H9 (cell line): Measurements from ENCODE around the gene CROCC. TPM values are rescaled to one million over a fixed set of nuclear protein-coding genes. Genes with fewer than 3 reads are reported as not detected.
"Not testable (repeated sequence)": the region's sequence is repeated elsewhere in the genome, so short reads cannot be mapped to it uniquely, and the experiment has no call there.

Source experiments
- DNase-seq: peaks from one replicate; pipeline ENCODE4 v3.0.0-alpha.2; 2017
- H2AFZ ChIP-seq: one replicate; pipeline ENCODE4 v1.6.1; 2013; ENCODE audit warnings: mild to moderate bottlenecking, low read length, control low read depth, moderate library complexity
- H2AK5ac ChIP-seq: 2 replicates; pipeline ENCODE4 v1.6.1; 2013; ENCODE audit warnings: low read length, control low read depth, mixed read lengths; ENCODE audit not compliant: insufficient read length
- H2BK120ac ChIP-seq: one replicate; pipeline ENCODE4 v1.6.1; 2013; ENCODE audit warnings: low read depth, mild to moderate bottlenecking, low read length, control low read depth, inconsistent platforms; ENCODE audit not compliant: poor library complexity, severe bottlenecking
- H2BK12ac ChIP-seq: 2 replicates; pipeline ENCODE4 v1.6.1; 2013; ENCODE audit warnings: low read length, control low read depth, mixed read lengths, low read depth; ENCODE audit not compliant: insufficient read length
- H2BK15ac ChIP-seq: 2 replicates; pipeline ENCODE4 v1.6.1; 2013; ENCODE audit warnings: low read depth, low read length, control low read depth
- H2BK20ac ChIP-seq: one replicate; pipeline ENCODE4 v1.6.1; 2013; ENCODE audit warnings: low read depth, mild to moderate bottlenecking, low read length, control low read depth, inconsistent platforms; ENCODE audit not compliant: poor library complexity, severe bottlenecking
- H2BK5ac ChIP-seq: 2 replicates; pipeline ENCODE4 v1.6.1; 2013; ENCODE audit warnings: low read length, control low read depth, mixed read lengths; ENCODE audit not compliant: insufficient read length
- H3K14ac ChIP-seq: 2 replicates; pipeline ENCODE4 v1.6.1; 2013; ENCODE audit warnings: low read length, control low read depth; ENCODE audit not compliant: insufficient read depth
- H3K18ac ChIP-seq: 2 replicates; pipeline ENCODE4 v1.6.1; 2013; ENCODE audit warnings: low read depth, mild to moderate bottlenecking, mixed read lengths, low read length, control low read depth; ENCODE audit not compliant: insufficient read length
- H3K23ac ChIP-seq: 2 replicates; pipeline ENCODE4 v1.6.1; 2013; ENCODE audit warnings: low read length, control low read depth, mixed read lengths, low read depth; ENCODE audit not compliant: insufficient read length
- H3K23me2 ChIP-seq: 2 replicates; pipeline ENCODE4 v1.6.1; 2013; ENCODE audit warnings: low read depth, mild to moderate bottlenecking, mixed read lengths, low read length, control low read depth; ENCODE audit not compliant: insufficient read length, poor library complexity, severe bottlenecking
- H3K27ac ChIP-seq: 2 replicates; pipeline ENCODE4 v1.5.1; 2013; ENCODE audit warnings: low read length, control low read depth, mixed read lengths, low read depth; ENCODE audit not compliant: insufficient read length
- H3K27me3 ChIP-seq: 2 replicates; pipeline ENCODE4 v1.6.1; 2013; ENCODE audit warnings: low read length, control low read depth, inconsistent platforms; ENCODE audit not compliant: insufficient read depth
- H3K4ac ChIP-seq: 2 replicates; pipeline ENCODE4 v1.6.1; 2013; ENCODE audit warnings: low read depth, mild to moderate bottlenecking, control low read depth, inconsistent platforms, low read length, moderate library complexity
- H3K4me1 ChIP-seq: 2 replicates; pipeline ENCODE4 v1.6.1; 2013; ENCODE audit warnings: low read length, control low read depth, inconsistent platforms; ENCODE audit not compliant: insufficient read depth
- H3K4me2 ChIP-seq: 2 replicates; pipeline ENCODE4 v1.6.1; 2013; ENCODE audit warnings: low read length, control low read depth, mixed read lengths; ENCODE audit not compliant: insufficient read length, insufficient read depth
- H3K56ac ChIP-seq: 2 replicates; pipeline ENCODE4 v1.6.1; 2013; ENCODE audit warnings: low read depth, mild to moderate bottlenecking, mixed read lengths, low read length, control low read depth; ENCODE audit not compliant: insufficient read length
- H3K79me1 ChIP-seq: 2 replicates; pipeline ENCODE4 v1.6.1; 2013; ENCODE audit warnings: low read depth, mild to moderate bottlenecking, moderate library complexity, low read length, control low read depth, inconsistent platforms; ENCODE audit not compliant: insufficient read depth, poor library complexity, severe bottlenecking
- H3K79me2 ChIP-seq: 2 replicates; pipeline ENCODE4 v1.6.1; 2013; ENCODE audit warnings: low read length, control low read depth, inconsistent platforms; ENCODE audit not compliant: insufficient read depth
- H3K9ac ChIP-seq: 2 replicates; pipeline ENCODE4 v1.6.1; 2013; ENCODE audit warnings: low read length, control low read depth, mixed read lengths; ENCODE audit not compliant: insufficient read length; ENCODE audit errors: extremely low read depth
- H3K9me3 ChIP-seq: one replicate; pipeline ENCODE4 v1.6.1; 2013; ENCODE audit warnings: low read depth, low read length, inconsistent platforms; ENCODE audit not compliant: control insufficient read depth
- H3T11ph ChIP-seq: one replicate; pipeline ENCODE4 v1.6.1; 2013; ENCODE audit warnings: mild to moderate bottlenecking, low read length, control low read depth, inconsistent platforms
- H4K20me1 ChIP-seq: one replicate; pipeline ENCODE4 v1.6.1; 2013; ENCODE audit not compliant: control insufficient read depth, insufficient read length, insufficient read depth
- H4K5ac ChIP-seq: 2 replicates; pipeline ENCODE4 v1.6.1; 2013; ENCODE audit warnings: low read depth, mild to moderate bottlenecking, mixed read lengths, low read length, control low read depth; ENCODE audit not compliant: insufficient read length
- H4K8ac ChIP-seq: replicated peaks from 2 replicates; pipeline ENCODE4 v1.6.1; 2013; ENCODE audit warnings: low read length, control low read depth, mixed read lengths, low read depth; ENCODE audit not compliant: insufficient read length
- H4K91ac ChIP-seq: 2 replicates; pipeline ENCODE4 v1.6.1; 2013; ENCODE audit warnings: low read depth, mild to moderate bottlenecking, moderate library complexity, mixed read lengths, low read length, control low read depth; ENCODE audit not compliant: insufficient read length
- H3K27ac Mint-ChIP-seq, 3 experiments: 2 replicates in 2 of 3; 3 replicates in 1 of 3; pipeline ENCODE4 v1.8.0; 2020 to 2021; ENCODE audit warnings: mixed read lengths in 3 of 3, mild to moderate bottlenecking in 1 of 3, moderate library complexity in 1 of 3
- H3K27me3 Mint-ChIP-seq: 2 replicates; pipeline ENCODE4 v1.8.0; 2021; ENCODE audit warnings: low read depth, mild to moderate bottlenecking, moderate library complexity, mixed read lengths
- H3K36me3 Mint-ChIP-seq, 3 experiments: 2 replicates in 2 of 3; 3 replicates in 1 of 3; pipeline ENCODE4 v1.8.0; 2020 to 2021; ENCODE audit warnings: low read depth in 3 of 3, mixed read lengths in 3 of 3; ENCODE audit not compliant: insufficient read depth in 1 of 3
- H3K4me1 Mint-ChIP-seq, 2 experiments: 2 replicates each; pipeline ENCODE4 v1.8.0; 2020; ENCODE audit warnings: mixed read lengths in 2 of 2
- H3K4me3 Mint-ChIP-seq, 2 experiments: 2 replicates in 1 of 2; 3 replicates in 1 of 2; pipeline ENCODE4 v1.8.0; 2020 to 2021; ENCODE audit warnings: mild to moderate bottlenecking in 2 of 2, mixed read lengths in 2 of 2, moderate library complexity in 1 of 2
- H3K9me3 Mint-ChIP-seq, 2 experiments: 2 replicates in 1 of 2; 3 replicates in 1 of 2; pipeline ENCODE4 v1.8.0; 2020; ENCODE audit warnings: mild to moderate bottlenecking in 2 of 2, mixed read lengths in 2 of 2, moderate library complexity in 1 of 2
- CTCF ChIP-seq: fragments of 200-600 bp; sonication (generic); conservative IDR thresholded peaks from 3 replicates; pipeline ENCODE4 v1.8.0; 2021; ENCODE audit warnings: antibody characterized with exemption, mild to moderate bottlenecking
- WGBS: extraction: QIAGEN DNeasy Blood & Tissue Kit; methylation state at CpG from one replicate; pipeline ENCODE4 v1.1.7; 2013; ENCODE audit warnings: missing lambda C conversion rate, low lambda C conversion rate, mixed read lengths; ENCODE audit not compliant: insufficient read length; ENCODE audit errors: extremely low coverage; 5-methylcytosine and 5-hydroxymethylcytosine counted together
- total RNA-seq: library from RNA; stranded (reverse); gene quantifications from 2 replicates; pipeline ENCODE4 v1.2.1, GENCODE V29; 2021

CROCC gene
- total RNA-seq, 1 experiment from 2014 or later = 40.7 TPM

- no peak overlapping the region for H3K27ac ChIP-seq
- peak overlapping the region; percentile 55 for H3K9ac ChIP-seq
- no peaks in the 10 kb centered on the region for H3K23me2 ChIP-seq
- Mint-ChIP-seq H3K4me3 (peak overlapping the region; percentile 78 to 84), H3K27me3 (peaks cover 8% of the 10 kb centered on the region), H3K4me1 (peaks cover 15 to 20% of the 10 kb centered on the region in 2 experiments), H3K36me3 (no peaks in the 10 kb centered on the region), H3K9me3 (no peaks in the 10 kb centered on the region), H3K27ac (peak overlapping the region; percentile 84 to 91 (median 89); a peak in 6 of 7 replicates)
- H3K14ac ChIP-seq = peak overlapping the region; percentile 80
- no peak overlapping the region for H2BK12ac ChIP-seq
- no peak; the same call in 2 of the 3 replicates for TF ChIP-seq CTCF
- H4K91ac ChIP-seq = no peak overlapping the region
- H3K79me2 ChIP-seq = no peaks in the 10 kb centered on the region
- DNase-seq = peak; percentile 76
- H3K79me1 ChIP-seq = no peaks in the 10 kb centered on the region
- no peak overlapping the region for H2BK120ac ChIP-seq
- H3K9me3 ChIP-seq = no peaks in the 10 kb centered on the region
- H3T11ph ChIP-seq = no peak overlapping the region
- H2AFZ ChIP-seq = peak overlapping the region; percentile 68
- no peak overlapping the region for H2AK5ac ChIP-seq
- H3K4ac ChIP-seq = no peak overlapping the region; the same call in 1 of the 2 replicates
- no peak overlapping the region for H2BK15ac ChIP-seq
- peak overlapping the region; percentile 89 for H3K18ac ChIP-seq
- no peaks in the 10 kb centered on the region for H3K4me1 ChIP-seq
- H2BK5ac ChIP-seq = no peak overlapping the region
- H3K23ac ChIP-seq = no peak overlapping the region
- no peaks in the 10 kb centered on the region for H4K20me1 ChIP-seq
- no peak overlapping the region for H4K5ac ChIP-seq
- no peak overlapping the region for H4K8ac ChIP-seq
- H3K4me2 ChIP-seq = peak overlapping the region; percentile 16
- H3K27me3 ChIP-seq = no peaks in the 10 kb centered on the region
- H2BK20ac ChIP-seq = no peak overlapping the region
- no peak overlapping the region for H3K56ac ChIP-seq
- no CpG with 5 or more reads among the region's 63 CpGs for WGBS
These were observed 32.6 kb upstream of the CROCC start for GRCh38 chr1:16888860-16889816.

DNA sequence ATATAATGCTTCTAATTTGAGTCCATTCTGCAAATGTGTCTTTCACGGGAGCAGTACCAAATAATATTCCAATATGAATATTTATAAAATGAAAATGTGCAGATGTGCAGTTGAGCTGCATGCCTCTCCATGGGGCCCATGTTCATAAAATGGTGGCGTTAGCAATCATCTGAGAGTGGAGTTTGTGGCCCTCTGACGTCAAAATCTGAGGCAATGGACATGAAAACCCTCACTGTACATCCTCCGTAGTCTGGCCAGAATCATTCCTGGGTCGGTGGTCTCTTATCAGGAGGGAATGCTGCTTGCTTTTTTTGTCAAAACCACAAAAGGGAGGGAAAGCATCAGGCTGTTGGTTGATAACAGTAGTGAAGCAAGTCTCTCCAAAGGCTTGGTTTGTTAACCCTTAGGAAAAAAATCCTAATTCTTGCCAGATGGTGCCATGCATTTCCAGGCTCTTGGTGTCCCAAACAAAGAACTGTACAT, 31.2 kb upstream of the CROCC start:
- not testable (repeated sequence) for H3K18ac ChIP-seq, H3K23ac ChIP-seq, H3K4ac ChIP-seq, H2BK120ac ChIP-seq, H4K91ac ChIP-seq, H3K4me3 Mint-ChIP-seq, H4K20me1 ChIP-seq, H2BK20ac ChIP-seq, H2BK5ac ChIP-seq, H2AFZ ChIP-seq, H3K27ac Mint-ChIP-seq, H3K27me3 Mint-ChIP-seq, H2AK5ac ChIP-seq, H2BK15ac ChIP-seq, H3K56ac ChIP-seq, H3T11ph ChIP-seq, H3K27me3 ChIP-seq, H3K23me2 ChIP-seq, H4K5ac ChIP-seq, H3K9me3 Mint-ChIP-seq, H4K8ac ChIP-seq, H3K79me2 ChIP-seq, H3K4me2 ChIP-seq, H3K27ac ChIP-seq, H3K9me3 ChIP-seq, DNase-seq, H2BK12ac ChIP-seq, H3K9ac ChIP-seq, H3K36me3 Mint-ChIP-seq, H3K14ac ChIP-seq, H3K79me1 ChIP-seq, H3K4me1 ChIP-seq
- no CpG with 5 or more reads among the region's 5 CpGs for WGBS
- H3K4me1 Mint-ChIP-seq = peaks cover 17 to 23% of the 10 kb centered on the region in 2 experiments
